Measurements from ENCODE around the gene IQSEC3. TPM values are rescaled to one million over a fixed set of nuclear protein-coding genes. Genes with fewer than 3 reads are reported as not detected.
"Not testable (repeated sequence)": the region's sequence is repeated elsewhere in the genome, so short reads cannot be mapped to it uniquely, and the experiment has no call there.

The IQSEC3 gene
- total RNA-seq, 1 donor from 2014 or later = 0.10 TPM

GRCh38 chr12:214003-214741, 147.6 kb downstream of the IQSEC3 start, which contains the start of gene SLC6A12:
SLC6A12 (minus strand) TSS chr12:214157; CDS start chr12:209986, 4,171 bp downstream.
- peak; percentile 53 for DNase-seq (ENCODE audit: low read depth)

GRCh38 chr12:215116-215515, 148.5 kb downstream of the IQSEC3 start:
- DNase-seq (ENCODE audit: low read depth) = no peak

GRCh38 chr12:217029-217428, 150.5 kb downstream of the IQSEC3 start:
- DNase-seq (ENCODE audit: low read depth) = not testable (repeated sequence)

GRCh38 chr12:218221-218620, 151.7 kb downstream of the IQSEC3 start:
- DNase-seq (ENCODE audit: low read depth) = no peak

- no peak for DNase-seq (ENCODE audit: low read depth)
Measured at GRCh38 chr12:218728-219590, 152.4 kb downstream of the IQSEC3 start.

GRCh38 chr12:219891-220352, 153.4 kb downstream of the IQSEC3 start:
- DNase-seq (ENCODE audit: low read depth) = peak; percentile 50

GRCh38 chr12:220491-220890, 153.9 kb downstream of the IQSEC3 start:
- no peak for DNase-seq (ENCODE audit: low read depth)

- no peak for DNase-seq (ENCODE audit: low read depth)
Measured at GRCh38 chr12:220946-221550, 154.5 kb downstream of the IQSEC3 start.

GRCh38 chr12:221736-222135, 155.2 kb downstream of the IQSEC3 start:
- no peak for DNase-seq (ENCODE audit: low read depth)

GRCh38 chr12:223841-224240, 157.3 kb downstream of the IQSEC3 start:
- no peak for DNase-seq (ENCODE audit: low read depth)

- no peak for DNase-seq (ENCODE audit: low read depth)
Measured at GRCh38 chr12:224330-224729, 157.8 kb downstream of the IQSEC3 start.

- DNase-seq (ENCODE audit: low read depth) = no peak
Measured at GRCh38 chr12:225012-225411, 158.4 kb downstream of the IQSEC3 start.

GRCh38 chr12:226401-226800, 159.8 kb downstream of the IQSEC3 start:
- no peak for DNase-seq (ENCODE audit: low read depth)

GRCh38 chr12:227286-227915, 160.8 kb downstream of the IQSEC3 start:
- DNase-seq (ENCODE audit: low read depth) = no peak

Other genes with a start within 250 kb of the IQSEC3 start
- gene SLC6A12, start 147.4 kb downstream of the IQSEC3 start, total RNA-seq = 1.9 and 4.8 TPM in 2 replicates
- gene SLC6A13, start 196.1 kb downstream of the IQSEC3 start, total RNA-seq = 1.0 and 2.9 TPM in 2 replicates